Measurements from ENCODE around the gene IL34. TPM values are rescaled to one million over a fixed set of nuclear protein-coding genes. Genes with fewer than 3 reads are reported as not detected.

IL34 gene
- total RNA-seq (2021) = 4.2 and 4.4 TPM in 2 replicates
- long read RNA-seq, partial matches to known transcripts = 1 of 17 reads
- long read RNA-seq, other reads (novel, unspliced or antisense) = 16 of 17 reads

DNA sequence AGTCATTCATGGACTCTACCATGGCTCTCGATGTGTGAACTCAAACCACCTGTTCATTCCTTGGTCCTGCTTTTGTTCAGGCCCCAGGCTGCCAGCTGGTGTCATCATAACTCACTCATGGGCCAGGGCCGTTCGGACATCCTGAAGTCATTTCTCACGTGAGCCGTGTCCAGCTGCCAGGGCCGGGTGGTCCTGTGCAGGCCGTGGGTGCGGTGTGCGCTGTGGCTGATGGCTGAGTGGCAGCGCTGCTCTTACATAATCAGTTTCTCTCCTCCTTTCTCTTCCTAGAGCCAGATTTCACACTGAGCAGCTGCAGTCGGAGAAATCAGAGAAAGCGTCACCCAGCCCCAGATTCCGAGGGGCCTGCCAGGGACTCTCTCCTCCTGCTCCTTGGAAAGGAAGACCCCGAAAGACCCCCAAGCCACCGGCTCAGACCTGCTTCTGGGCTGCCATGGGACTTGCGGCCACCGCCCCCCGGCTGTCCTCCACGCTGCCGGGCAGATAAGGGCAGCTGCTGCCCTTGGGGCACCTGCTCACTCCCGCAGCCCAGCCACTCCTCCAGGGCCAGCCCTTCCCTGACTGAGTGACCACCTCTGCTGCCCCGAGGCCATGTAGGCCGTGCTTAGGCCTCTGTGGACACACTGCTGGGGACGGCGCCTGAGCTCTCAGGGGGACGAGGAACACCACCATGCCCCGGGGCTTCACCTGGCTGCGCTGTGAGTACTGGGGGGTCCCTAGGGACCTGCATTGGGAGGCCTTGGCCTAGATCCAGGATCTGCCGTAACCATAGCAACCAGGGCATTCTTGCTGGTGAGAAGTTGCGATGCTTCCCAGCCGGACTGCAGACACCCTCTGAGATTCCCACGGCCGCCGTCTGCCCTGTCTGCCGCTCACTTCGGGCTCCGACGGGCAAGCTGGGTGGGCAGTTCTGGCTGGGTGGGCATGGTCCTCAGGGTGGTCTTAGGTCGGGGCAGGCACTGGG lies at the start of gene IL34:
TSS of gene IL34 (plus strand) at position 300 of the 982 bp plus-strand sequence. CDS start at position 689, 389 bp downstream.
- Histone ChIP-seq H3K4me1 (ENCODE audit: insufficient read depth, low read length) (no peaks in the 10 kb centered on the region), H3K4ac (ENCODE audit: low read depth, low read length) (no peak within 1 kb of the TSS), H2BK120ac (ENCODE audit: low read depth, low read length, poor library complexity, severe bottlenecking) (no peak within 1 kb of the TSS), H3K27me3 (ENCODE audit: insufficient read depth, low read length) (no peaks in the 10 kb centered on the region), H2AK5ac (ENCODE audit: insufficient read length, low read length) (no peak within 1 kb of the TSS), H3K18ac (ENCODE audit: insufficient read length, low read depth, low read length) (no peak within 1 kb of the TSS), H4K5ac (ENCODE audit: insufficient read length, low read depth, low read length) (no peak within 1 kb of the TSS), H3K56ac (ENCODE audit: insufficient read length, low read depth, low read length) (no peak within 1 kb of the TSS), H4K91ac (ENCODE audit: insufficient read length, low read depth, low read length) (no peak within 1 kb of the TSS), H2BK12ac (ENCODE audit: insufficient read length, low read depth, low read length) (no peak within 1 kb of the TSS), H3K9me3 (ENCODE audit: control insufficient read depth, low read depth, low read length) (no peaks in the 10 kb centered on the region), H3K79me2 (ENCODE audit: insufficient read depth, low read length) (no peaks in the 10 kb centered on the region), H3T11ph (ENCODE audit: low read length) (no peak within 1 kb of the TSS), H3K9ac (ENCODE audit: extremely low read depth, insufficient read length, low read length) (no peak within 1 kb of the TSS), H2BK5ac (ENCODE audit: insufficient read length, low read length) (no peak within 1 kb of the TSS), H3K23me2 (ENCODE audit: insufficient read length, low read depth, low read length, poor library complexity, severe bottlenecking) (no peaks in the 10 kb centered on the region), H2BK15ac (ENCODE audit: low read depth, low read length) (no peak within 1 kb of the TSS), H4K20me1 (ENCODE audit: control insufficient read depth, insufficient read depth, insufficient read length) (no peaks in the 10 kb centered on the region), H2BK20ac (ENCODE audit: low read depth, low read length, poor library complexity, severe bottlenecking) (no peak within 1 kb of the TSS), H2AFZ (ENCODE audit: low read length) (no peak within 1 kb of the TSS), H3K23ac (ENCODE audit: insufficient read length, low read depth, low read length) (no peak within 1 kb of the TSS), H3K79me1 (ENCODE audit: insufficient read depth, low read depth, low read length, poor library complexity, severe bottlenecking) (no peaks in the 10 kb centered on the region), H3K27ac (ENCODE audit: insufficient read length, low read depth, low read length) (no peak within 1 kb of the TSS), H3K14ac (ENCODE audit: insufficient read depth, low read length) (no peak within 1 kb of the TSS), H4K8ac (replicated peaks; ENCODE audit: insufficient read length, low read depth, low read length) (no peak within 1 kb of the TSS), H3K4me2 (ENCODE audit: insufficient read depth, insufficient read length, low read length) (no peak within 1 kb of the TSS)
- H3K4me3 Mint-ChIP-seq = no peak within 1 kb of the TSS; a peak in 1 of 5 replicates
- H3K4me1 Mint-ChIP-seq = peaks cover 12 to 13% of the 10 kb centered on the region in 2 experiments
- H3K27me3 Mint-ChIP-seq (ENCODE audit: low read depth) = no peaks in the 10 kb centered on the region; the same call in 1 of the 2 replicates
- H3K27ac Mint-ChIP-seq = peak within 1 kb of the TSS; percentile 9 to 90 (median 20); a peak in 4 of 7 replicates
- no CpG with 5 or more reads among the region's 39 CpGs for WGBS (ENCODE audit: extremely low coverage, insufficient read length, low lambda C conversion rate)
- peaks cover 0 to 11% (median 6%) of the 10 kb centered on the region in 3 experiments; a peak in 6 of 7 replicates for H3K36me3 Mint-ChIP-seq (ENCODE audit: insufficient read depth in 1 of 3, low read depth in 3 of 3)
- DNase-seq = peak; percentile 26
- TF ChIP-seq, protein P1, sequence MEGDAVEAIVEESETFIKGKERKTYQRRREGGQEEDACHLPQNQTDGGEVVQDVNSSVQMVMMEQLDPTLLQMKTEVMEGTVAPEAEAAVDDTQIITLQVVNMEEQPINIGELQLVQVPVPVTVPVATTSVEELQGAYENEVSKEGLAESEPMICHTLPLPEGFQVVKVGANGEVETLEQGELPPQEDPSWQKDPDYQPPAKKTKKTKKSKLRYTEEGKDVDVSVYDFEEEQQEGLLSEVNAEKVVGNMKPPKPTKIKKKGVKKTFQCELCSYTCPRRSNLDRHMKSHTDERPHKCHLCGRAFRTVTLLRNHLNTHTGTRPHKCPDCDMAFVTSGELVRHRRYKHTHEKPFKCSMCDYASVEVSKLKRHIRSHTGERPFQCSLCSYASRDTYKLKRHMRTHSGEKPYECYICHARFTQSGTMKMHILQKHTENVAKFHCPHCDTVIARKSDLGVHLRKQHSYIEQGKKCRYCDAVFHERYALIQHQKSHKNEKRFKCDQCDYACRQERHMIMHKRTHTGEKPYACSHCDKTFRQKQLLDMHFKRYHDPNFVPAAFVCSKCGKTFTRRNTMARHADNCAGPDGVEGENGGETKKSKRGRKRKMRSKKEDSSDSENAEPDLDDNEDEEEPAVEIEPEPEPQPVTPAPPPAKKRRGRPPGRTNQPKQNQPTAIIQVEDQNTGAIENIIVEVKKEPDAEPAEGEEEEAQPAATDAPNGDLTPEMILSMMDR (conservative IDR thresholded peaks at IDR 0.05) = no peak
- H3K9me3 Mint-ChIP-seq = peaks cover 4 to 6% of the 10 kb centered on the region in 2 experiments; a peak in 2 of 5 replicates

All from H9 (cell line).